Activated CD4-positive, alpha-beta T cell treated with anti-CD3 and anti-CD28 coated beads for 48 hours (primary cell): ENCODE measurements around the gene RALGPS2.

Experiments used
- DNase-seq: peaks from one replicate; pipeline ENCODE4 v3.0.0-alpha.2; 2020

Gene RALGPS2, protein sequence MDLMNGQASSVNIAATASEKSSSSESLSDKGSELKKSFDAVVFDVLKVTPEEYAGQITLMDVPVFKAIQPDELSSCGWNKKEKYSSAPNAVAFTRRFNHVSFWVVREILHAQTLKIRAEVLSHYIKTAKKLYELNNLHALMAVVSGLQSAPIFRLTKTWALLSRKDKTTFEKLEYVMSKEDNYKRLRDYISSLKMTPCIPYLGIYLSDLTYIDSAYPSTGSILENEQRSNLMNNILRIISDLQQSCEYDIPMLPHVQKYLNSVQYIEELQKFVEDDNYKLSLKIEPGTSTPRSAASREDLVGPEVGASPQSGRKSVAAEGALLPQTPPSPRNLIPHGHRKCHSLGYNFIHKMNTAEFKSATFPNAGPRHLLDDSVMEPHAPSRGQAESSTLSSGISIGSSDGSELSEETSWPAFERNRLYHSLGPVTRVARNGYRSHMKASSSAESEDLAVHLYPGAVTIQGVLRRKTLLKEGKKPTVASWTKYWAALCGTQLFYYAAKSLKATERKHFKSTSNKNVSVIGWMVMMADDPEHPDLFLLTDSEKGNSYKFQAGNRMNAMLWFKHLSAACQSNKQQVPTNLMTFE

DNA sequence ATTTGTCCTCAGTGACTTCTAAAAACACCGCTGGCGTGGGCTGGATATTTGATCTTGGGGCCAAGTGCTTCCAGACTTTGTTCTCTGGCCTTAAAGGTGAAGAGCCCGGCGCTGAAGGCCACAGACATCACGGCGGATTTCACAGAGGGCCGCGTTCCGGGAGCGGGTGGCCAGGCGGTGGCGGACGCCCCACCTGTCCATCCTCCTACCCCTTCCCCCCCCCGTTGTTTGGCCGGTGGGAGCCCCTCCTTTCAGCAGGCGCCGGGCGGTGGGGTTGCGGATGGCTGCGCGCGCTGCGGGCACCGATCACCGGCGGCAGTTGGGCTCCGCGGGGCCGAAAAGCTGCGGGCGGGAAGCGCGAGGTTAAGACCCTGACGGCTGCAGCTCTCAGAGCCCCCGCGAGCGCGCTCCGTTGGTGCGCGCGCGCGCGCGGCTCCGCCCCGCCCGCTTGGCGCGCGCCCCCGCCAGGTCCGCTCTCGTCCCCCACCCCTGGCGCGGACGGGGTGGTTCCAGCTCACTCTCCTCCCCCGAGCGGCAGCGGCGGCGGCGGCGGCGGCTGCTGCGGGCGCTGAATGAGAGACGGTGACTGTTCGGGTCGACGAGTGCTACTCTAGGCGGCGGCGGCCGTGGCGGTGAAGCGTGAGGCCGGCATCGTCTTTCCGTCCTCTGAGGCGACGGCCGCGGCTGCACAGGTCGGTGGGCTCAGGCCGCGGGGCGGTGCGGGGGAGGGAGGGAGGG, at the start of gene RALGPS2:
TSS of gene RALGPS2 (plus strand) at position 517 of the 738 bp plus-strand sequence. CDS start 51,521 bp downstream, outside the sequence.
- DNase-seq, result peak; percentile 63

DNA sequence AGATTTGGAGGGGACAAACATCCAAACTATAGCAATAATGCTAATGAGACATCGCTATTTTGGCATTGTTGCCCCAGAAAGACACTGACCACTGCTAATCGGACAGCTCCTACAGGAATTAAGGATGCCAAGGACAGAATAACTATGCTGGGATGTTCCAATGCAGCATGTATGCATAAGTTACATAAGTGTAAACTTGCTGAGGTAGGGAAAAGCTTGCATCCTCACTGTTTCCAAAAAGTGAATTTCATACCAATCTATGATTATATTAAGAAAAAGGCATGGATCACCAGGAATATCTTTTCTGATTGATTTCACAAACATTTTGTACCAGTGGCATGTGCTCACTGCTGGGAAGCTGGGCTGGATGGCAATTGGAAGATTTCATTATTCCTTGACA, 45.8 kb upstream of the RALGPS2 start:
- DNase-seq, result no peak

DNA sequence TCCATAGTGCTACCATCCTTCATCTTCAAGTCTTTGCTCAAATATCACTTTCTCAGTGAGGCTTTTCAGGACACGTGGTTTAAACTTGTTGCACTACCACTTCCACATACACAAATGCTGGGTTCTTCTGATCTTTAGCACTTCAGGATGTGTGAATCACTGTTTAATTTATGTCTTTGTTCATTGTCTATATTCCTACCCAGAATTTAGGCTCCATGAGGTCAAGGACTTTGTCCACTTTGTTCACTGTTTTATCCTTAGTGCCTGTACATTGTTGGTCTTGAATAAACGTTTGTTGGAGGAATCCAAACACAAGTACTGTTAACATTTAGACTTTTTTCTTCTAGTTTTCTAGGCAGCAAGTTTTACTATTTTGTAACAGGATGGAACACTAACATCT, 42.6 kb upstream of the RALGPS2 start:
- no peak for DNase-seq

DNA sequence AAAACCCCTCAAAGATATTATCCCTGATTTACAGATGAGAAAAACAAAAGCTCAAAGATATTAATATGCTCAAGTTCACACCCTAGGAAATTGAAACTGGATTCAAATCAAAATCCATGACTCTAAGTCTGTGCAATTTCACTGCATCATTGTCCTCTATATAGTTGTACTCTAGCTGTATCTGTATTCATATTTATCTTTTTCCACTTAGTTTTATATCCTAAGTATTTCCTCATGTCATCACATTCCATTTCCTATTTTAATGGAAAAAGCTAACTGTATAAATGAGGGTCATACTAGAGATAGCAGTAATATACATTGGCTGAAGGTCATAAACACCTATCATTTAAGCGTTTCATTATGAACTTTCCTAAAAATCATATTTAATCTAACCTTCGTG, 42.2 kb upstream of the RALGPS2 start:
- DNase-seq, result no peak

DNA sequence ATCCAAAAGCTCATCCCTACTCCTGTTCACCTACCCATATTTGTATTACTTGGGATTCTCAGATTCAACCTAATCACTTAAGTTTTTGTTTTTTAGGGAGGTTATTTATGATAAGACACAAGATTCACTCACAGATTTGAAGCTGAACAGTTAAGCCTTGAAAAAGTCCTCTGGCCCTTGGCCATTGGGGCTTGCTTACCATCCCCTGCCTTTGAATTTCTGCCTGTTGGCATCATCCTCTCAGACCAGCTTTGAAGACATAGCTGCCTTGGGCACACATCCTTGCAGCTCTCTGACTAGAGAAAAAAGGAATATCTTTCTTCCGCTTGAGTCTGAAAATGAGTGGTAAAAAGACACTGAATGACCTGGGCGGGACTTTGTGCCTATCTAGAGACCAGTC, 41.8 kb upstream of the RALGPS2 start:
- no peak for DNase-seq

DNA sequence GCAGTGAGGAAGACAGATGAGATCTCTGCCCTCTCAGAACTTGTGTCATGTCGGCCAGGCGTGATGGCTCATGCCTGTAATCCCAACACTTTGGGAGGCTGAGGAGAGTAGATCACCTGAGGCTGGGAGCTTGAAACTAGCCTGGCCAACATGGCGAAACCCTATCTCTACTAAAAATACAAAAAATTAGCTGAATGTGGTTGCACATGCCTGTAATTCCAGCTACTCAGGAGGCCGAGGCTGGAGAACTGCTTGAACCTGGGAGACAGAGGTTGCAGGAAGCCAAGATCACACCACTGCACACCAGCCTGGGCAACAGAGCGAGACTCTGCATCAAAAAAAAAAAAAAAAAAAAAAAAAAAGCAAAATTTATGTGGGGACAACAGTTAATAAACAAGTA, 40.9 kb upstream of the RALGPS2 start:
- DNase-seq, result no peak

DNA sequence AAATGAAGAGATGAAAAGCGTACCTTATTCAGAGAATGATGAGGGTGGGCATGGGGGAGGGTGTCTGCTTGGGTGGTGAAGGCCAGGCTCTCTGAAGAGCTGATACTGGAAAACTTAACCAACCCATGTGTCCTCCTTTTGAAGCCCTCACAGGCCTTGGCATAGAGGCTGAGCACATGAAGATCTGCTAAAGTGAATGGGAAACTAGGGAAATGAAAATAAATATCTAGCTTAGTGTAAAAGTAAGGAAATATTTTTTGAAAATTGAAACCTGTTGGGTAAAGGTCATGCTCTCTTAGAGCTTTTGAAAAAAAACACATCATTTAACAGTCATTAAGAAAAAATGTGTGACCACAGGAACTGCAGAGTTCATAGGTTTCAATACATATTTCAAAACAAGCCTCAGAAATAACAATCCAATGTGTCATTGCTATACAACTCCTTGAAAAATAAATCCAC, 40.5 kb upstream of the RALGPS2 start:
- no peak for DNase-seq

DNA sequence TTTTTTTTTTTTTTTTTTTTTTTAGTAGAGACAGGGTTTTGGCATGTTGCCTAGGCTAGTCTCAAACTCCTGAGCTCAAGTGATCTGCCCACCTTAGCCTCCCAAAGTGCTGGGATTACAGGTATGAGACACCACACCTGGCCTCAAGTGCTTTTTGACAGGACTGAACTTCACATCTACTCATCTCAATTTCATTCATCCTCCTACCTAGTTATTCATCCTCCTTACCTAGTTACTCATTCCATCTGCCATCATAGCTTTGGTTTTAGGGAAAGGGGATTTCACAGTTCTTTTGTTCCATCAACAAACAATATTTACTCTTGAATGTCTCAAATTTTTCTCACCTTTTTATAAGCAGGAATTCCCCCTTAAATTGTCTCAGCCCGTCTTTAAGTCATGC, 38.6 kb upstream of the RALGPS2 start:
- no peak for DNase-seq

DNA sequence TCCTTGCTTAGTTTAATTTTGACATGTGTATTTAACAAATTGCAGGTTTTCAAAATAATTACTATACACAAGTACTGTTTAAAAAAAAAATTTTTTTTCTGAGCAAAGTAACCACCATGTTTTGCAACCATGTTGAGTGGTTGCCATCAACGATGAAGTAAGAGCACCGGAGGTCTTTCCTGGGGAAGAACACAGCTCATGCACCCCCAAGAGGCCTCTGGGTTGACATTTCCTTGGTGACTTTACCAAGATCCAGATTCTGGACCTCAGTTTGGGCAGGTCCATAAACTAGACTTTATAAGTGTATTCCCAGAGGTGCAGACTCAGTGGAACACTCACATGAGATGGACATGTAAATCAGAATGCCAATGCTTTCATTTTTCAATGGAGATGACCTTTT, 36.8 kb upstream of the RALGPS2 start:
- DNase-seq, result no peak

DNA sequence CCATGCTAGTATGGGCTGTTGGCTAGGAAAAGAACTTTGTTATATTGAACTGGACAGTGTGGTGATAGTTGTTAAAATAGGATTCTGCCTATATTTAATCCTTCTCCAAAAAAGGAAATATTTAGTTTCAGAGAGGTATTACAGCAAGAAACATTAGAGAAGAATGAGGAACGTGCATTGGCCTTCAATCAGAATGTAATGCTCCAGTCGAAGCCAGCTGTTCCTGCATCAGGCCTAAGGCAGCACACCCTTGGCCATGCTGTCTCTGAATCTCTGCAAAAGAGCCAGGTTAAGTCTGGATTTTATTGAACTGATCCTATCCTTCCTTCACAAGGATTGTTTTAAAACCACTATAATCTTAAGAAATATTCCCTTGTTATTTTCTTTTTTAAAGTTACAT, 35.3 kb upstream of the RALGPS2 start:
- DNase-seq, result no peak

DNA sequence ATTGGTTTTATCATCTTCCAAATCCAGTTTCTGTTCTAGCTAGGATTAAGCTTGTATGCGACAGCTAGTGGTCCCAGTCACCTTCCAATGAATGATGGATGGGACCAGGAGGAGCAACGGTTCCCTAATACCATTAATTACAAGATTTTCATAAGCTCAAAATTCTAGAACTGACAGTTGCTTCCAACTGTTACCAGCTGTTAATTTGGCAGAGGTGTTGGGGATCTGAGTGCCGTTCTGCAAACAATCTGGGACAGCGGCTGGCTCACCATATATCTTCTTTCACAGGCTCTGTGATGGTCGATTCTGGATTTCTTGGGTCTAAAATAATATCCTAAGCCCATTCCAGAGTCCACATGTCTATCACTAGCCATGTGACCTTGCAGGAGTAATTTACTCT, 34.5 kb upstream of the RALGPS2 start:
- DNase-seq, result no peak

DNA sequence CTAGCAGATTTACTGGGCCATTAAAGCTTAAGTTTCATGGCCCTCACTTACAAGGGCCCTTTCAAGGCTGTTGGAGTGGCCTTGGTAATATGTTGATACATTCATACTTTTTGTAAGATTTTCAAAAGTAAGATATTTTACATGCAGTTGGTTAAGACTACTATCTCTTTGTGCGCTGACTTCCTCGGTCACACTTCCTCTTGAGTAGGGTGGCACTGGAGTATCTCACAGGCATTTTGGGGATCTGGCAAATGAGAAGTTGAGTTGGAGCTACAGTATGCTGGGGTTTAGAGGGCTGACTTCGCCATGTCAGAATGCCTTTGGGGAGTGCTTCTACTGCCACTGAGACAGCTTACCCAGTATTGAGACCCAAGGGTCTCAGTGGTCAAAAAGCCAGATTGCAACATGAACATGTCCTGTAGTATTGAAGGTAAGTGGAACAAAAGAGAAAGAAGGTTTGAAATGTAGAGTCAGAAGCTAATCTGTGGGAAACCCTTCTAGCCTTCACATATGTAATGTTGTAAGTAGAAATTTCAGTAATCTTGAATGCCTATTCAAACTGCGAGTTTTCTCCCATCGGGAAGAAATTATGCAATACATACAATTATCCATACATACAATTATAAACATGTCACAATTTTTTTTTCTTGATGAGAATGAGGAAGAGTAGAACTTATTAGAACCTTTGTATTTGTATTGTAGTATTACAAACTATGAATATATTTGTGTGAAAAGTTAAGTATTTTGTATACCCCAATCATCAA, 32.3 kb upstream of the RALGPS2 start:
- DNase-seq, result no peak

DNA sequence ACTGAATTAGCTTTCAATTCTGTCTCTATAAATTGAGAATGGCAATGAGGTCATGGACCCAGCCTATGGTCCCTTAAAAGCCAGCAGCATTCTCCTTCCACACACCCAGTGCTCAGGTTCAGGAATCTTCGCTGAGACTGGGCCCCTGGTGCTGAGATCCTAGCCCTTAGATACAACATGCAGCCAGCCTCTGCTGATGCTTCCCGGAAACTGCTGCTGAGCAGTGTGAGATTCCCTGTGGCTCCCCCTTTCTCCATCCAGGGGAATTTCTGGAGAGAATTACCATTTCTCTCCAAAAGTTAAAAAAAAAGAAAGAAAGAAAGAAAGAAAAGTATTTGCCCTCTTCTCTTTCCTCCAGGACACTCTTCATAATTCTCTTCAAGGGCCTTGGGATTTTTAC, 31.7 kb upstream of the RALGPS2 start:
- DNase-seq, result no peak

DNA sequence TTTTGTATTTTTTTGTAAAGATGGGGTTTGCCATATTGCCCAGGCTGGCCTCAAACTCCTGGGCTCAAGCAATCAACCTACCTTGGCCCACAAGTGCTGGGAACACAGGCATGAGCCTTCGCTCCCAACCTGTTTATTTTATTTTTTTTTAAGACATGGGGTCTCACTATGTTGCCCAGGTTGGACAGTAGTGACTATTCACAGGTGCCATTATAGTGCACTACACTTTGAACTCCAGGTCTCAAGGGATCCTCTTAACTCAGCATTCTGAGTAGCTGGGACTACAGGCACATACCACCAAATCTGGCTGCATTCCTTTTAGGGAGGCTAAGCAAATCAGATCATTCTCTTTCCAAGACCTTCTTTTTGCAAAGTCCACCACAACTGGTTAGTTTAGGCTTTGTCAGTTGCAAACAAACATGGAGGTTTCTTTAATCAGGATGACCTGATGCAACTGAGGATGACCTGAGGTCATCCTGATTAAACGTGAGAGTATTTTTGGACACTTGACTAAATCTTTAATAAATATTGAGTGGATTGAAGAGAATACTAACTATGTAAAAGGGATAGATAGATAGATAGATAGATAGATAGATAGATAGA, 30.0 kb upstream of the RALGPS2 start:
- DNase-seq, result no peak

DNA sequence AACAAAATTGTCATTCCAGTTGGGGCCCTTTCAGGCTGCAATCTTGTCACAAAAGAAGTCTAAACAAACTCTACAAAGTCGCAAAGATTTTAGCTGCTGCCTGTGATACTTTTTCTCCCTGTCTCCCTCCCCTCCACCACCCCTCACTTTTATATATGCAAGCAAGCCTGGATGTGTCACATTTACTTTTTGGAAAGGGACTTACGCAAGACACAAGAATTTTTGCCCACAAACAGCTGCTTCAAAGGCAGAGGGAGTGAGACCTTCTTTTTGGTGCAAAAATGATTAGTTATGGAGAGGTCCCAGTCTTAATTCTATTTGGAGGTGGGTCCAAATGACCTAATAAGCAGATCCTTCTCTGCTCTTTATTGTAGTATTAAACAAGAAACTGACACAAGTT, 22.9 kb upstream of the RALGPS2 start:
- no peak for DNase-seq

DNA sequence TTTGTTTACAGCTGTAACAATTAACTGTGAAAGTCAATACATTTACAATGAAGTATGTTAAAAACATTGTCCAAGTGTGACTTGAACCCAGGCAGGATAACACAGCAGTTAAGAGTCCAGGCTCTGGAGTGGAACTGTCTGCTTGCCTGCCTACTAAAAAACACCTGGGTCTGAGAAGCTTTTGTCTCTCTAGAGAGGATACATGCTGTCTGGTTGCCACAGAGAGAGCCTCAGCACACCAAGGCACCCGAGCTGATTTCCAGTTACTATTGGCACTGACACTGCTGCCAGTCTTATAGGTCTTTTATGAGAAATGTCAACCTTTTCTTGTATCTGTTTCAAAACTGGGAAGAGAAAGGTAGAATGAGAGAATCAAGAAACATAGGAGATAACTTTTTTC, 20.2 kb upstream of the RALGPS2 start:
- DNase-seq, result no peak

DNA sequence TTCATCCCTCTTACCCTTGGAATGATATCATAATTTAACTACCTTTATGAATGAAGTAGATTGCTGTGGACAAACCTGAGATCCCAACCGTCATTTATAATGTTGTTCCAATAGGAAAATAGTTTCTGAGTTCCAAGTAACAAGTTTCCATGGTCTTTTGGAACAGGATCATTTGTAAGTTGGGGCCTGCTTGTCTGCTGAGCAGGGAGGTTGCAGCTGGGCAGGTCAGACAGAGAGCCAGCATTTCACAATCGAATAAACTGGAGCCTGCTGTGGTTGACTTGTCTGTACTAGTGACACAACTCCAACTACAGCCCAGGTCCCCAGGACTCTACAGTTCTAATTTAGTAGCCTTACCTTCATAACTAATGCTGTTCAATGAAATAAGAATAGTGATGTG, 18.6 kb upstream of the RALGPS2 start:
- no peak for DNase-seq

DNA sequence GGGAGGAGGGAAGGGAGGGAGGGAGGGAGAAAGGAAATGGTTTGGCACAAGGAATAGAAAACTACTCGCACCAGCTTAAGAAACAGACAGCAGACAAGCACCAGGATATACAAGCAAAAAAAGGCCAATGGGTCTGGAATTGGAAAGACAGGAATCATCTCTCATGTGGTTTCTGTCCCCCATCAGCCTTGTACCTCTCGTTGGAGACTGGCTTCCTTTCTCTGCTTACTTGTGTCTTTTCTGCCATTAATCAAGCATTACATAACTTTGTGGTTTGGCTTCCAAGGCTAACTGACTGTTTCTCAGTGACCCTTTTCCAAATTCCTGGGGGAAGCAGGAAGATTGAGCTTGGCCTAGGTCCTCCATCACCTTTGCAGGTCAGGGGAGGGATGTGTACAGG, 11.8 kb upstream of the RALGPS2 start:
- DNase-seq, result no peak

DNA sequence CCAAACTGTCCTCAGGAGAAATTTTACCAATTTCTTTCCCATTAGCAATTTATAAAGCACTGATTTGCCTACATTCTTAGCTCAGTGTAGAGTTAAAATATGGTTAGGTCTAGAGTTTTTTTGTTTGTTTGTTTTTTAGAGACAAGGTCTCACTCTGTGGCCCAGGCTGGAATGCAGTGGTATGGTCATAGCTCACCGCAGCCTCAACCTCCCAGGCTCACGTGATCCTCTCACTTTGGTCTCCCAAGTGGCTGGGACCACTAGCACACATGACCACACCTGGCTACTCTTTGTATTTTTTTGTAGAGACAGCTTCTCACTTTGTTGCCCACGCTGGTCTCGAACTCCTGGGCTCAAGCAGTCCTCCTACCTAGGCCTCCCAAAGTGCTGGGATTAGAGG, 10.6 kb upstream of the RALGPS2 start:
- DNase-seq, result no peak

DNA sequence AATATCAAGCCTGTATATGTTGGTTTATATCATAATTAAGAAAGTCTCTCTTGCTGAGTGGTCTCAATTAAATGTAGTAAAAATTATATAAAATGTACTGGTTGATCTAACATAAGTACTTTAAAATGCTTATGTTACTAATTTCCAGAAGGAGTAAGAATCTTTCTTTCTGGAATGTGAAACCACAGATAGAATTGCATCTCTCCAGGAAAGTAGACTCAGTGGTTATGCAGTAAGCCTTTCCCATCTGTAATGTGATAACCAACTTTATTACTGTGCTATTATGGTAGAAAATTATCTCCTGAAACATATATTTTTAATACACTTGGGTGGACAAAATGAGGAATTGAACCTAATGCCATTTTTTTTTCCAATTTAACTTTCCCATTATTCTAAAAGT, 8.9 kb upstream of the RALGPS2 start:
- no peak for DNase-seq

DNA sequence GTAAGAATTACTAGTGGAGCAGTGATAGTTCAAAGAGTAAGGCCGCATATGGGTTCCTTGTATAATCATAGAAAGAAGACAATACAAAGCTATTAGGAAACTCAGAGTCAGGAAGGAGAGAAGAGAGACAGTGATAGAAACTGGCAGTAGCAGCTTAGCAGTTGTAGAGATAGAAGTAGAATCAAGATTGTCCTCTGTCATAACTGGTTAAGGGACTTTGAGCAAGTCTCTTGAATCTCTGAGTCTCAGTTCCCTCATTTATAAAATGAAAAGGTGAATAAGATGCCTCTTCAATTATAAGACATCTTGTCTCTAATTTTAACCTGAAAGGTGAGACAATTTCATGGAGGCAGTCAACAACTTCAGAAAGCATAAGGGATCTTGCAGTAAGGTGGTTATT, 6.5 kb upstream of the RALGPS2 start:
- no peak for DNase-seq

DNA sequence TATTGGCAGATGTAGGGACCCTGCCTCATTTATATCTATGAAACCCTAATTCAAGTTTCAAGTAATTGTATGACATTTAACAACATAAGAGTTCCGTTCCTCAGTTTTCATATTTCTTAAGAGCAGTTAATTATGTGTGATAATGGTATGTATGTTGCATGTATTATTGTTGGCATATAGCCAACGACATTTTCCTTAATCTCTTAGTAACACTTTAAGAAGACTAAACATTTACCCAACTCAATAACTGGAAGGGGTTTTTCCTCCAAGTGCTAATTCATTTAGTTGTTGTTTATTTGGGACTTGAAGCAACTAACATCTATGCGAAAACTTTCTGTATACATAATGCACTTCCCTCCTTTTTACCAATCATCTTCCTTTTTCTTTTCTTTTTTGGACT, 1.5 kb upstream of the RALGPS2 start:
- DNase-seq, result no peak

DNA sequence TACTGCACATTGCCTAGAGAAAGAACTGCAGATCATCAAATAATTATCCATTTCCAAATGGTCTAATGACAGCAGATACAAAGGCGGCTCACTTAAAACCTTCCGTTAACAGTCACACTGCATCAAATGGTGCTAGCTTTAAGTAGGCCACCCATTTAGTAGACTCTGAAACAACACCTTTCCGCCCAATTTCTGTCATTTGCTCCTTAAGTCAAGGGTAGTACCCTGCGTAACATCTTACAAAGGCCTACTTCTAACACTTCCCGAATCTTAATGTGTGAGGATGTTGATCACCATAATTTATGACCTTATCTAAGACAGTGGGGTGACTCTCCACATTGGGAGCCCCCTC, 692 bp upstream of the RALGPS2 start:
- no peak for DNase-seq
